ENCODE data around the gene VOPP1.
A peak's percentile ranks its signal among the peaks of the same experiment; 100 is the strongest.

Gene VOPP1

GRCh38 chr7:55527307-55527706, 45.0 kb downstream of the VOPP1 start:
- Histone ChIP-seq H3K27me3 (replicated peaks in 2 of 5; ENCODE audit: control insufficient read depth in 4 of 5, insufficient read depth in 5 of 5, low read length in 4 of 5) (no peaks in the 10 kb centered on the region), H3K4me3 (ENCODE audit: control insufficient read depth in 1 of 7, extremely low read depth in 1 of 7, insufficient read depth in 4 of 7, low read depth in 2 of 7, low read length in 6 of 7) (no peak overlapping the region), H3K9me3 (ENCODE audit: control extremely low read depth in 1 of 5, control insufficient read depth in 4 of 5, insufficient read depth in 2 of 5, low read depth in 1 of 5, low read length in 4 of 5) (no peaks in the 10 kb centered on the region), H3K27ac (ENCODE audit: insufficient read depth in 1 of 2, low read depth in 1 of 2, low read length in 2 of 2, poor library complexity in 1 of 2, severe bottlenecking in 2 of 2) (no peak overlapping the region), H3K4me1 (ENCODE audit: control extremely low read depth in 1 of 4, control insufficient read depth in 4 of 4, insufficient read depth in 4 of 4, low read length in 3 of 4) (peaks cover 0 to 6% (median under 1%) of the 10 kb centered on the region in 4 experiments), H3K36me3 (ENCODE audit: control insufficient read depth in 4 of 4, insufficient read depth in 4 of 4, low read length in 3 of 4) (no peaks in the 10 kb centered on the region)
- CTCF ChIA-PET = interaction anchor here (1.3 kb wide), 1 partner anchor 14 kb away, joined by 3 read pairs; no protein-coding TSS in a partner anchor
- POLR2A ChIA-PET = no interaction called here
- WGBS (ENCODE audit: insufficient coverage) = 98% methylated on average over 4 of the region's 4 CpGs
- DNase-seq = no peak

- ChIA-PET CTCF (interaction anchor here (0.9 to 1.3 kb wide), 2 partner anchors 13 to 67 kb away, joined by 3 read pairs; no protein-coding TSS in a partner anchor), POLR2A (no interaction called here)
- no peaks in the 10 kb centered on the region for H3K27me3 ChIP-seq (replicated peaks in 2 of 5; ENCODE audit: control insufficient read depth in 4 of 5, insufficient read depth in 5 of 5, low read length in 4 of 5)
- no peaks in the 10 kb centered on the region for H3K9me3 ChIP-seq (ENCODE audit: control extremely low read depth in 1 of 5, control insufficient read depth in 4 of 5, insufficient read depth in 2 of 5, low read depth in 1 of 5, low read length in 4 of 5)
- 86% methylated on average over 5 of the region's 5 CpGs for WGBS (ENCODE audit: insufficient coverage)
- no peak overlapping the region for H3K4me3 ChIP-seq (ENCODE audit: control insufficient read depth in 1 of 7, extremely low read depth in 1 of 7, insufficient read depth in 4 of 7, low read depth in 2 of 7, low read length in 6 of 7)
- peaks cover 0 to 3% (median 0%) of the 10 kb centered on the region in 4 experiments for H3K4me1 ChIP-seq (ENCODE audit: control extremely low read depth in 1 of 4, control insufficient read depth in 4 of 4, insufficient read depth in 4 of 4, low read length in 3 of 4)
- H3K36me3 ChIP-seq (ENCODE audit: control insufficient read depth in 4 of 4, insufficient read depth in 4 of 4, low read length in 3 of 4) = no peaks in the 10 kb centered on the region
- no peak overlapping the region for H3K27ac ChIP-seq (ENCODE audit: insufficient read depth in 1 of 2, low read depth in 1 of 2, low read length in 2 of 2, poor library complexity in 1 of 2, severe bottlenecking in 2 of 2)
- peak in 2 of 3 donors; percentile 67 to 73 for DNase-seq
Measured at GRCh38 chr7:55526770-55527169, 45.5 kb downstream of the VOPP1 start.

- H3K27me3 ChIP-seq (replicated peaks in 2 of 5; ENCODE audit: control insufficient read depth in 4 of 5, insufficient read depth in 5 of 5, low read length in 4 of 5) = no peaks in the 10 kb centered on the region
- ChIA-PET POLR2A (no interaction called here), CTCF (interaction anchor here (0.9 to 1.3 kb wide), 2 partner anchors 13 to 67 kb away, joined by 3 read pairs; no protein-coding TSS in a partner anchor)
- no peak for DNase-seq
- H3K36me3 ChIP-seq (ENCODE audit: control insufficient read depth in 4 of 4, insufficient read depth in 4 of 4, low read length in 3 of 4) = no peaks in the 10 kb centered on the region
- H3K4me3 ChIP-seq (ENCODE audit: control insufficient read depth in 1 of 7, extremely low read depth in 1 of 7, insufficient read depth in 4 of 7, low read depth in 2 of 7, low read length in 6 of 7) = no peak overlapping the region
- peaks cover 0 to 3% (median 0%) of the 10 kb centered on the region in 4 experiments for H3K4me1 ChIP-seq (ENCODE audit: control extremely low read depth in 1 of 4, control insufficient read depth in 4 of 4, insufficient read depth in 4 of 4, low read length in 3 of 4)
- no peak overlapping the region for H3K27ac ChIP-seq (ENCODE audit: insufficient read depth in 1 of 2, low read depth in 1 of 2, low read length in 2 of 2, poor library complexity in 1 of 2, severe bottlenecking in 2 of 2)
- H3K9me3 ChIP-seq (ENCODE audit: control extremely low read depth in 1 of 5, control insufficient read depth in 4 of 5, insufficient read depth in 2 of 5, low read depth in 1 of 5, low read length in 4 of 5) = no peaks in the 10 kb centered on the region
- 93% methylated on average over 3 of the region's 4 CpGs for WGBS (ENCODE audit: insufficient coverage)
Measured at GRCh38 chr7:55526329-55526728, 46.0 kb downstream of the VOPP1 start.

GRCh38 chr7:55524558-55525310, 47.6 kb downstream of the VOPP1 start:
- H3K27ac ChIP-seq (ENCODE audit: insufficient read depth in 1 of 2, low read depth in 1 of 2, low read length in 2 of 2, poor library complexity in 1 of 2, severe bottlenecking in 2 of 2) = no peak overlapping the region

GRCh38 chr7:55523366-55523765, 48.9 kb downstream of the VOPP1 start:
- ChIA-PET CTCF (interaction anchor here (1.2 to 2.9 kb wide), 6 partner anchors 10 to 73 kb away, joined by 3 to 20 read pairs (median 4); partner anchors contain the start of gene VOPP1), POLR2A (interaction anchor here (0.9 kb wide), 1 partner anchor 9 kb away, joined by 4 read pairs; no protein-coding TSS in a partner anchor)
- Histone ChIP-seq H3K36me3 (ENCODE audit: control insufficient read depth in 4 of 4, insufficient read depth in 4 of 4, low read length in 3 of 4) (peaks cover 0 to 15% (median 6%) of the 10 kb centered on the region in 4 experiments), H3K4me3 (ENCODE audit: control insufficient read depth in 1 of 7, extremely low read depth in 1 of 7, insufficient read depth in 4 of 7, low read depth in 2 of 7, low read length in 6 of 7) (no peak overlapping the region), H3K27ac (ENCODE audit: insufficient read depth in 1 of 2, low read depth in 1 of 2, low read length in 2 of 2, poor library complexity in 1 of 2, severe bottlenecking in 2 of 2) (no peak overlapping the region), H3K27me3 (replicated peaks in 2 of 5; ENCODE audit: control insufficient read depth in 4 of 5, insufficient read depth in 5 of 5, low read length in 4 of 5) (no peaks in the 10 kb centered on the region), H3K4me1 (ENCODE audit: control extremely low read depth in 1 of 4, control insufficient read depth in 4 of 4, insufficient read depth in 4 of 4, low read length in 3 of 4) (peaks cover 0 to 3% (median 0%) of the 10 kb centered on the region in 4 experiments), H3K9me3 (ENCODE audit: control extremely low read depth in 1 of 5, control insufficient read depth in 4 of 5, insufficient read depth in 2 of 5, low read depth in 1 of 5, low read length in 4 of 5) (no peaks in the 10 kb centered on the region)
- 93% methylated on average over 2 of the region's 2 CpGs for WGBS (ENCODE audit: insufficient coverage)
- DNase-seq = no peak

More at GRCh38 chr7:55524558-55525310, 47.6 kb downstream of the VOPP1 start:
- no peaks in the 10 kb centered on the region for H3K27me3 ChIP-seq (replicated peaks in 2 of 5; ENCODE audit: control insufficient read depth in 4 of 5, insufficient read depth in 5 of 5, low read length in 4 of 5)
- no peaks in the 10 kb centered on the region for H3K9me3 ChIP-seq (ENCODE audit: control extremely low read depth in 1 of 5, control insufficient read depth in 4 of 5, insufficient read depth in 2 of 5, low read depth in 1 of 5, low read length in 4 of 5)
- no peak overlapping the region for H3K4me3 ChIP-seq (ENCODE audit: control insufficient read depth in 1 of 7, extremely low read depth in 1 of 7, insufficient read depth in 4 of 7, low read depth in 2 of 7, low read length in 6 of 7)
- 95% methylated on average over 18 of the region's 21 CpGs for WGBS (ENCODE audit: insufficient coverage)
- peak in 1 of 3 donors; percentile 20 for DNase-seq
- POLR2A ChIA-PET = no interaction called here
- peaks cover 0 to 3% (median 0%) of the 10 kb centered on the region in 4 experiments for H3K4me1 ChIP-seq (ENCODE audit: control extremely low read depth in 1 of 4, control insufficient read depth in 4 of 4, insufficient read depth in 4 of 4, low read length in 3 of 4)
- H3K36me3 ChIP-seq (ENCODE audit: control insufficient read depth in 4 of 4, insufficient read depth in 4 of 4, low read length in 3 of 4) = peaks cover 0 to 6% (median 0%) of the 10 kb centered on the region in 4 experiments
- CTCF ChIA-PET = interaction anchor here (0.8 to 2.9 kb wide), 10 partner anchors 9 to 73 kb away, joined by 3 to 20 read pairs (median 4); no protein-coding TSS in a partner anchor

- Histone ChIP-seq H3K27ac (ENCODE audit: insufficient read depth in 1 of 2, low read depth in 1 of 2, low read length in 2 of 2, poor library complexity in 1 of 2, severe bottlenecking in 2 of 2) (no peak overlapping the region), H3K9me3 (ENCODE audit: control extremely low read depth in 1 of 5, control insufficient read depth in 4 of 5, insufficient read depth in 2 of 5, low read depth in 1 of 5, low read length in 4 of 5) (no peaks in the 10 kb centered on the region), H3K27me3 (replicated peaks in 2 of 5; ENCODE audit: control insufficient read depth in 4 of 5, insufficient read depth in 5 of 5, low read length in 4 of 5) (no peaks in the 10 kb centered on the region), H3K4me1 (ENCODE audit: control extremely low read depth in 1 of 4, control insufficient read depth in 4 of 4, insufficient read depth in 4 of 4, low read length in 3 of 4) (peaks cover 0 to 1% (median 0%) of the 10 kb centered on the region in 4 experiments), H3K4me3 (ENCODE audit: control insufficient read depth in 1 of 7, extremely low read depth in 1 of 7, insufficient read depth in 4 of 7, low read depth in 2 of 7, low read length in 6 of 7) (no peak overlapping the region), H3K36me3 (ENCODE audit: control insufficient read depth in 4 of 4, insufficient read depth in 4 of 4, low read length in 3 of 4) (peaks cover 0 to 26% (median 12%) of the 10 kb centered on the region in 4 experiments)
- CTCF ChIA-PET = interaction anchor here (0.8 to 1.5 kb wide), 2 partner anchors 47 to 74 kb away, joined by 3 to 4 read pairs; no protein-coding TSS in a partner anchor
- no peak for DNase-seq
- POLR2A ChIA-PET = interaction anchor here (0.6 kb wide), 1 partner anchor 98 kb away, joined by 4 read pairs; no protein-coding TSS in a partner anchor
- WGBS (ENCODE audit: insufficient coverage) = 94% methylated on average over 18 of the region's 18 CpGs
Measured at GRCh38 chr7:55521917-55522902, 50.1 kb downstream of the VOPP1 start.

All from common myeloid progenitor, CD34-positive (primary cell).